IMR-90 (cell line): Measurements from ENCODE around the gene CHPT1. TPM values are rescaled to one million over a fixed set of nuclear protein-coding genes. Genes with fewer than 3 reads are reported as not detected.

Experiments used
- ATAC-seq: fragments of 200-7000 bp; cut with Tn5 transposase; 2 replicates; pipeline ENCODE4 v1.9.1; 2020; ENCODE audit warnings: low read depth, mild to moderate bottlenecking, moderate library complexity
- BruUV-seq: library from RNA; stranded (reverse); fragments of 400-500 nt; replicated peaks from 2 replicates; lab custom pipeline; 2021; lab: Mats Ljungman, UMichigan
- CTCF ChIA-PET: fragments of 300-600 bp; formaldehyde crosslinking; extraction: SDS; loops from one replicate; lab custom pipeline; 2021; ENCODE audit warnings: antibody characterized with exemption; lab: Yijun Ruan, JAX
- POLR2A ChIA-PET: fragments of 300-600 bp; sonication (Branson Sonifier 250); formaldehyde crosslinking; loops from one replicate; lab custom pipeline; 2022; ENCODE audit warnings: antibody characterized with exemption; ENCODE audit not compliant: unreplicated experiment; lab: Charles Lee
- DNase-seq: peaks from one replicate; pipeline ENCODE4 v3.0.0; 2013
- H2AFZ ChIP-seq: replicated peaks from 2 replicates; pipeline ENCODE3; 2013; ENCODE audit warnings: low read length, mild to moderate bottlenecking; ENCODE audit not compliant: poor library complexity
- H2AK5ac ChIP-seq: 2 replicates; pipeline ENCODE4 v1.6.1; 2013; ENCODE audit warnings: low read depth, low read length, inconsistent platforms
- H2AK9ac ChIP-seq: replicated peaks from 2 replicates; pipeline ENCODE3; 2013; ENCODE audit warnings: mild to moderate bottlenecking, low read depth, low read length, moderate library complexity; ENCODE audit not compliant: poor library complexity
- H2BK120ac ChIP-seq: 2 replicates; pipeline ENCODE4 v1.6.1; 2013; ENCODE audit warnings: low read depth, low read length, inconsistent platforms
- H2BK15ac ChIP-seq: 3 replicates; pipeline ENCODE4 v1.6.1; 2013; ENCODE audit warnings: low read depth, low read length, inconsistent platforms
- H2BK20ac ChIP-seq: 2 replicates; pipeline ENCODE4 v1.6.1; 2013; ENCODE audit warnings: low read depth, mild to moderate bottlenecking, inconsistent platforms, low read length, moderate library complexity
- H2BK5ac ChIP-seq: 2 replicates; pipeline ENCODE4 v1.6.1; 2013; ENCODE audit warnings: mild to moderate bottlenecking, low read depth, low read length, inconsistent platforms; ENCODE audit not compliant: poor library complexity, severe bottlenecking
- H3K14ac ChIP-seq: replicated peaks from 2 replicates; pipeline ENCODE4 v1.6.1; 2013; ENCODE audit warnings: low read depth, low read length, inconsistent platforms
- H3K18ac ChIP-seq: 2 replicates; pipeline ENCODE4 v1.6.1; 2013; ENCODE audit warnings: low read depth, low read length, control low read depth
- H3K23ac ChIP-seq: 2 replicates; pipeline ENCODE4 v1.6.1; 2013; ENCODE audit warnings: low read depth, low read length, inconsistent platforms
- H3K27ac ChIP-seq: 2 replicates; pipeline ENCODE4 v1.5.1; 2013; ENCODE audit warnings: mild to moderate bottlenecking, control low read depth, low read length; ENCODE audit not compliant: insufficient read depth
- H3K27me3 ChIP-seq: 2 replicates; pipeline ENCODE4 v1.6.1; 2013; ENCODE audit warnings: low read length; ENCODE audit not compliant: control insufficient read depth, insufficient read depth
- H3K36me3 ChIP-seq: 2 replicates; pipeline ENCODE4 v1.6.1; 2013; ENCODE audit warnings: low read length, mixed read lengths; ENCODE audit not compliant: control insufficient read depth, insufficient read depth
- H3K4ac ChIP-seq: 2 replicates; pipeline ENCODE4 v1.6.1; 2013; ENCODE audit warnings: low read depth, low read length, inconsistent platforms
- H3K4me1 ChIP-seq: 2 replicates; pipeline ENCODE4 v1.6.1; 2013; ENCODE audit warnings: low read length, mixed read lengths; ENCODE audit not compliant: control insufficient read depth, insufficient read depth
- H3K4me2 ChIP-seq: 2 replicates; pipeline ENCODE4 v1.6.1; 2013; ENCODE audit warnings: low read depth, mild to moderate bottlenecking, control low read depth, low read length, moderate library complexity
- H3K4me3 ChIP-seq: 2 replicates; pipeline ENCODE4 v1.5.1; 2013; ENCODE audit warnings: low read depth, mild to moderate bottlenecking, control low read depth, low read length, moderate library complexity; ENCODE audit not compliant: insufficient read depth
- H3K56ac ChIP-seq: 2 replicates; pipeline ENCODE4 v1.6.1; 2013; ENCODE audit warnings: low read length, inconsistent platforms; ENCODE audit not compliant: insufficient read depth; ENCODE audit errors: extremely low read depth
- H3K79me1 ChIP-seq, 2 experiments: 2 replicates each; pipeline ENCODE4 v1.6.1; 2013; ENCODE audit warnings: low read length in 2 of 2, inconsistent platforms in 1 of 2, low read depth in 1 of 2
- H3K9ac ChIP-seq: 2 replicates; pipeline ENCODE4 v1.6.1; 2013; ENCODE audit warnings: low read depth, low read length, control low read depth
- H3K9me1 ChIP-seq: 2 replicates; pipeline ENCODE4 v1.6.1; 2013; ENCODE audit warnings: low read length, inconsistent platforms; ENCODE audit not compliant: insufficient read depth
- H3K9me3 ChIP-seq: 2 replicates; pipeline ENCODE4 v1.6.1; 2013; ENCODE audit warnings: low read length; ENCODE audit not compliant: control insufficient read depth, insufficient read depth
- H4K20me1 ChIP-seq: 2 replicates; pipeline ENCODE4 v1.6.1; 2013; ENCODE audit warnings: low read length, inconsistent platforms; ENCODE audit not compliant: insufficient read depth
- H4K5ac ChIP-seq: 2 replicates; pipeline ENCODE4 v1.6.1; 2013; ENCODE audit warnings: mild to moderate bottlenecking, low read depth, low read length, control low read depth
- H4K8ac ChIP-seq, 2 experiments: 2 replicates each; pipeline ENCODE4 v1.6.1; 2013; ENCODE audit warnings: low read depth in 2 of 2, low read length in 2 of 2, control low read depth in 1 of 2, inconsistent platforms in 1 of 2
- H4K91ac ChIP-seq: 2 replicates; pipeline ENCODE4 v1.6.1; 2013; ENCODE audit warnings: low read depth, low read length, inconsistent platforms; ENCODE audit not compliant: insufficient read depth
- BHLHE40 ChIP-seq: fragments of 150-350 bp; IDR thresholded peaks from 2 replicates; pipeline ENCODE4 v1.6.1; 2016; ENCODE audit warnings: mild to moderate bottlenecking, low read depth, low read length
- CHD1 ChIP-seq: IDR thresholded peaks from 2 replicates; pipeline ENCODE4 v1.6.1; 2012; ENCODE audit warnings: low read depth, low read length, improper control_type of control experiment
- CTCF ChIP-seq: conservative IDR thresholded peaks from 2 replicates; pipeline ENCODE4 v1.5.1; 2012; ENCODE audit warnings: mild to moderate bottlenecking, low read depth, low read length, improper control_type of control experiment
- ELK1 ChIP-seq: fragments of 150-350 bp; IDR thresholded peaks from 2 replicates; pipeline ENCODE4 v1.6.1; 2016; ENCODE audit warnings: low read depth, mild to moderate bottlenecking, low read length, moderate library complexity, borderline replicate concordance
- FOS ChIP-seq: fragments of 150-350 bp; IDR thresholded peaks from 2 replicates; pipeline ENCODE4 v1.6.1; 2016; ENCODE audit warnings: low read depth, low read length
- MAFK ChIP-seq: IDR thresholded peaks from 2 replicates; pipeline ENCODE4 v1.6.1; 2012; ENCODE audit warnings: low read depth, low read length, improper control_type of control experiment
- MAZ ChIP-seq: IDR thresholded peaks from 2 replicates; pipeline ENCODE4 v1.6.1; 2012; ENCODE audit warnings: low read depth, mild to moderate bottlenecking, low read length, improper control_type of control experiment, moderate library complexity, borderline replicate concordance
- NFE2L2 ChIP-seq: fragments of 150-350 bp; IDR thresholded peaks from 2 replicates; pipeline ENCODE4 v1.6.1; 2016; ENCODE audit warnings: low read depth, mild to moderate bottlenecking, low read length
- RAD21 ChIP-seq: IDR thresholded peaks from 2 replicates; pipeline ENCODE4 v1.6.1; 2012; ENCODE audit warnings: low read length, improper control_type of control experiment
- USF2 ChIP-seq: fragments of 150-350 bp; IDR thresholded peaks from 2 replicates; pipeline ENCODE4 v1.6.1; 2017; ENCODE audit warnings: mild to moderate bottlenecking, antibody characterized with exemption, low read length, low read depth
- WGBS, 2 experiments: methylation state at CpG; one replicate each; pipeline versions ENCODE4 v1.1.5 to v1.1.7; 2013; ENCODE audit warnings: missing lambda C conversion rate in 2 of 2; ENCODE audit not compliant: insufficient read length in 1 of 2; ENCODE audit errors: extremely low coverage in 2 of 2; 5-methylcytosine and 5-hydroxymethylcytosine counted together
- dilution Hi-C: fragments of 300-500 bp; cut with HindIII; formaldehyde crosslinking; loops from one replicate; pipeline ENCODE4 v1.14.3; 2018; ENCODE audit warnings: low sequenced_read_pairs; ENCODE audit not compliant: unreplicated experiment
- in situ Hi-C: fragments of 300-500 bp; cut with MboI; formaldehyde crosslinking; loops from 3 replicates; pipeline ENCODE4 v1.14.3; 2019; ENCODE audit warnings: low sequenced_read_pairs, inconsistent platforms, mixed read lengths
- intact Hi-C: fragments of 100-400 bp; cut with micrococcal nuclease; formaldehyde crosslinking; loops from 2 replicates; pipeline ENCODE4 v1.10.0; 2022
- polyA plus RNA-seq, 3 experiments: library from polyadenylated mRNA; depleted of rRNA; stranded (reverse); fragments of >200 nt; gene quantifications; 2 replicates each; pipeline ENCODE4 v1.2.3, GENCODE V29; 2012; ENCODE audit warnings: low replicate concordance in 1 of 3
- total RNA-seq: library from RNA; depleted of rRNA; stranded (reverse); fragments of >200 nt; gene quantifications from 2 replicates; pipeline ENCODE4 v1.2.3, GENCODE V29; 2012

CHPT1 gene
- total and polyA plus RNA-seq, 2 of the 4 experiments (the other 2 are of a cell fraction): 8.1 to 11.7 TPM

GRCh38 chr12:101740566-101740965, 43.1 kb downstream of the CHPT1 start:
- Histone ChIP-seq H3K9ac (no peak overlapping the region), H3K36me3 (peaks cover 21% of the 10 kb centered on the region), H3K14ac (no peak overlapping the region), H2AFZ (no peak overlapping the region), H4K5ac (no peak overlapping the region), H3K4me3 (no peak overlapping the region), H3K4me2 (no peak overlapping the region), H3K79me1 (no peaks in the 10 kb centered on the region), H3K27me3 (no peaks in the 10 kb centered on the region), H3K9me1 (no peaks in the 10 kb centered on the region), H3K18ac (no peak overlapping the region), H3K9me3 (no peaks in the 10 kb centered on the region), H2BK15ac (no peak overlapping the region), H2BK20ac (no peak overlapping the region), H3K27ac (no peak overlapping the region), H4K8ac (no peak overlapping the region), H2AK5ac (no peak overlapping the region), H2AK9ac (no peak overlapping the region), H3K23ac (no peak overlapping the region), H2BK120ac (no peak overlapping the region), H2BK5ac (no peak overlapping the region), H4K20me1 (no peaks in the 10 kb centered on the region), H4K91ac (no peak overlapping the region), H3K4ac (no peak overlapping the region), H3K4me1 (no peaks in the 10 kb centered on the region), H3K56ac (no peak overlapping the region)
- dilution Hi-C loops (no loop called here), intact Hi-C loops (no loop called here), in situ Hi-C loops (no loop called here)
- ChIA-PET CTCF (interaction anchor here (0.6 kb wide), 1 partner anchor 182 kb away, joined by 3 read pairs; no protein-coding TSS in a partner anchor), POLR2A (no interaction called here)
- no peak for TF ChIP-seq MAFK
- no peak for TF ChIP-seq NFE2L2
- TF ChIP-seq MAZ: no peak
- TF ChIP-seq CHD1: no peak
- no peak for TF ChIP-seq USF2
- TF ChIP-seq FOS: no peak
- TF ChIP-seq BHLHE40: no peak
- no peak for TF ChIP-seq RAD21
- no peak for TF ChIP-seq CTCF
- no peak for TF ChIP-seq ELK1
- ATAC-seq: no peak
- DNase-seq: no peak
- no TSS peak for BruUV-seq
- WGBS, 2 experiments: no CpG with 5 or more reads among the region's 5 CpGs
